Measurements from ENCODE around the gene PCDHB10.
"Not testable (repeated sequence)": the region's sequence is repeated elsewhere in the genome, so short reads cannot be mapped to it uniquely, and the experiment has no call there.

The PCDHB10 gene

GRCh38 chr5:141155540-141156374 lies 36.4 kb upstream of the PCDHB10 start:
- Histone ChIP-seq H3K4me3 (ENCODE audit: low read length) (no peak overlapping the region), H3K9me3 (ENCODE audit: insufficient read depth, low read length) (no peaks in the 10 kb centered on the region), H3K79me2 (ENCODE audit: low read length) (no peaks in the 10 kb centered on the region), H3K4me2 (ENCODE audit: low read length) (no peak overlapping the region), H3K27ac (ENCODE audit: low read length) (no peak overlapping the region), H3K9ac (ENCODE audit: low read length) (no peak overlapping the region), H3K36me3 (replicated peaks; ENCODE audit: low read depth, low read length) (no peaks in the 10 kb centered on the region), H3K4me1 (ENCODE audit: low read length) (no peaks in the 10 kb centered on the region), H3K27me3 (ENCODE audit: low read depth, low read length) (no peaks in the 10 kb centered on the region), H2AFZ (ENCODE audit: low read depth, low read length) (no peak overlapping the region), H4K20me1 (ENCODE audit: insufficient read depth, low read length) (no peaks in the 10 kb centered on the region)
- TF ChIP-seq CTCF (IDR thresholded peaks at IDR 0.05; ENCODE audit: low read depth, low read length) (peak; percentile 14; the same call in 1 of the 2 replicates), EZH2phosphoT487 (IDR thresholded peaks at IDR 0.05; ENCODE audit: low read depth) (no peak)

GRCh38 chr5:141157356-141157755 lies 34.8 kb upstream of the PCDHB10 start:
- not testable (repeated sequence) for H3K79me2 ChIP-seq (ENCODE audit: low read length); H3K9ac ChIP-seq (ENCODE audit: low read length); H3K27ac ChIP-seq (ENCODE audit: low read length); H3K4me1 ChIP-seq (ENCODE audit: low read length); H3K27me3 ChIP-seq (ENCODE audit: low read depth, low read length); H2AFZ ChIP-seq (ENCODE audit: low read depth, low read length); H3K4me3 ChIP-seq (ENCODE audit: low read length); H4K20me1 ChIP-seq (ENCODE audit: insufficient read depth, low read length); H3K4me2 ChIP-seq (ENCODE audit: low read length); H3K9me3 ChIP-seq (ENCODE audit: insufficient read depth, low read length); H3K36me3 ChIP-seq (replicated peaks; ENCODE audit: low read depth, low read length)

GRCh38 chr5:141157901-141158300 lies 34.3 kb upstream of the PCDHB10 start:
- H3K27me3 ChIP-seq (ENCODE audit: low read depth, low read length); H3K36me3 ChIP-seq (replicated peaks; ENCODE audit: low read depth, low read length); H3K9me3 ChIP-seq (ENCODE audit: insufficient read depth, low read length); H3K4me2 ChIP-seq (ENCODE audit: low read length); H4K20me1 ChIP-seq (ENCODE audit: insufficient read depth, low read length); H3K79me2 ChIP-seq (ENCODE audit: low read length); H2AFZ ChIP-seq (ENCODE audit: low read depth, low read length); H3K4me1 ChIP-seq (ENCODE audit: low read length); H3K9ac ChIP-seq (ENCODE audit: low read length); H3K4me3 ChIP-seq (ENCODE audit: low read length); H3K27ac ChIP-seq (ENCODE audit: low read length): not testable (repeated sequence)

GRCh38 chr5:141172381-141173204 lies 19.6 kb upstream of the PCDHB10 start, which contains the start of gene PCDHB7:
PCDHB7 (plus strand) TSS chr5:141172644; CDS start chr5:141172836, 192 bp downstream.
- Histone ChIP-seq H3K36me3 (replicated peaks; ENCODE audit: low read depth, low read length) (no peaks in the 10 kb centered on the region), H3K9me3 (ENCODE audit: insufficient read depth, low read length) (no peaks in the 10 kb centered on the region), H4K20me1 (ENCODE audit: insufficient read depth, low read length) (no peaks in the 10 kb centered on the region), H3K4me3 (ENCODE audit: low read length) (peak within 1 kb of the TSS; percentile 79), H3K9ac (ENCODE audit: low read length) (peak within 1 kb of the TSS; percentile 39; the same call in 1 of the 2 replicates), H3K27ac (ENCODE audit: low read length) (no peak within 1 kb of the TSS), H3K4me2 (ENCODE audit: low read length) (peak within 1 kb of the TSS; percentile 86), H2AFZ (ENCODE audit: low read depth, low read length) (peak within 1 kb of the TSS; percentile 93), H3K79me2 (ENCODE audit: low read length) (no peaks in the 10 kb centered on the region), H3K27me3 (ENCODE audit: low read depth, low read length) (no peaks in the 10 kb centered on the region), H3K4me1 (ENCODE audit: low read length) (peaks cover 3% of the 10 kb centered on the region; the same call in 1 of the 2 replicates)
- TF ChIP-seq CTCF (IDR thresholded peaks at IDR 0.05; ENCODE audit: low read depth, low read length) (peak; percentile 76), EZH2phosphoT487 (IDR thresholded peaks at IDR 0.05; ENCODE audit: low read depth) (no peak)

- H3K9ac ChIP-seq (ENCODE audit: low read length); H3K4me2 ChIP-seq (ENCODE audit: low read length); H3K36me3 ChIP-seq (replicated peaks; ENCODE audit: low read depth, low read length); H4K20me1 ChIP-seq (ENCODE audit: insufficient read depth, low read length); H3K27me3 ChIP-seq (ENCODE audit: low read depth, low read length); H3K4me3 ChIP-seq (ENCODE audit: low read length); H2AFZ ChIP-seq (ENCODE audit: low read depth, low read length); H3K27ac ChIP-seq (ENCODE audit: low read length); H3K79me2 ChIP-seq (ENCODE audit: low read length); H3K4me1 ChIP-seq (ENCODE audit: low read length); H3K9me3 ChIP-seq (ENCODE audit: insufficient read depth, low read length): not testable (repeated sequence)
These were observed 17.7 kb upstream of the PCDHB10 start for GRCh38 chr5:141174291-141175104.

Measured in OCI-LY3 (cell line).